AG04449 (cell line): ENCODE measurements around the gene CRACR2A.

Source experiments
- CTCF ChIA-PET: fragments of 350-600 bp; formaldehyde crosslinking; extraction: SDS; loops from one replicate; lab custom pipeline; 2021; ENCODE audit warnings: antibody characterized with exemption; lab: Yijun Ruan, JAX
- POLR2A ChIA-PET: fragments of 400-600, 350-600 bp; formaldehyde crosslinking; extraction: SDS; loops from one replicate; lab custom pipeline; 2020; ENCODE audit warnings: antibody characterized with exemption, inconsistent platforms; lab: Yijun Ruan, JAX
- DNase-seq: peaks from one replicate; pipeline ENCODE4 v3.0.0-alpha.2; 2010; ENCODE audit warnings: low read depth, low spot score
- H3K4me3 ChIP-seq: 2 replicates; pipeline ENCODE4 v1.5.1; 2011; ENCODE audit warnings: low read depth, mild to moderate bottlenecking, control low read depth, low read length
- TF ChIP-seq, protein P1 (sequence below): IDR thresholded peaks from one replicate; pipeline ENCODE4 v1.5.1; 2011; ENCODE audit warnings: mild to moderate bottlenecking, moderate library complexity, low read length, control low read depth, inconsistent platforms; ENCODE audit not compliant: insufficient read depth; ENCODE audit errors: missing control alignments

CRACR2A gene

GRCh38 chr12:3686463-3686862 is 66.4 kb downstream of the CRACR2A start:
- TF ChIP-seq, protein P1, sequence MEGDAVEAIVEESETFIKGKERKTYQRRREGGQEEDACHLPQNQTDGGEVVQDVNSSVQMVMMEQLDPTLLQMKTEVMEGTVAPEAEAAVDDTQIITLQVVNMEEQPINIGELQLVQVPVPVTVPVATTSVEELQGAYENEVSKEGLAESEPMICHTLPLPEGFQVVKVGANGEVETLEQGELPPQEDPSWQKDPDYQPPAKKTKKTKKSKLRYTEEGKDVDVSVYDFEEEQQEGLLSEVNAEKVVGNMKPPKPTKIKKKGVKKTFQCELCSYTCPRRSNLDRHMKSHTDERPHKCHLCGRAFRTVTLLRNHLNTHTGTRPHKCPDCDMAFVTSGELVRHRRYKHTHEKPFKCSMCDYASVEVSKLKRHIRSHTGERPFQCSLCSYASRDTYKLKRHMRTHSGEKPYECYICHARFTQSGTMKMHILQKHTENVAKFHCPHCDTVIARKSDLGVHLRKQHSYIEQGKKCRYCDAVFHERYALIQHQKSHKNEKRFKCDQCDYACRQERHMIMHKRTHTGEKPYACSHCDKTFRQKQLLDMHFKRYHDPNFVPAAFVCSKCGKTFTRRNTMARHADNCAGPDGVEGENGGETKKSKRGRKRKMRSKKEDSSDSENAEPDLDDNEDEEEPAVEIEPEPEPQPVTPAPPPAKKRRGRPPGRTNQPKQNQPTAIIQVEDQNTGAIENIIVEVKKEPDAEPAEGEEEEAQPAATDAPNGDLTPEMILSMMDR = no peak
- H3K4me3 ChIP-seq = no peak overlapping the region
- CTCF ChIA-PET = interaction anchor here (1.3 kb wide), 1 partner anchor 9 kb away, joined by 3 read pairs; no protein-coding TSS in a partner anchor
- POLR2A ChIA-PET = no interaction called here
- no peak for DNase-seq

GRCh38 chr12:3685830-3686229 is 67.1 kb downstream of the CRACR2A start:
- H3K4me3 ChIP-seq = no peak overlapping the region
- TF ChIP-seq, protein P1 = no peak
- ChIA-PET CTCF (interaction anchor here (1.3 kb wide), 1 partner anchor 10 kb away, joined by 3 read pairs; no protein-coding TSS in a partner anchor), POLR2A (no interaction called here)
- DNase-seq = no peak

GRCh38 chr12:3684449-3685051 is 68.4 kb downstream of the CRACR2A start:
- no peak overlapping the region for H3K4me3 ChIP-seq
- DNase-seq = no peak
- ChIA-PET CTCF (no interaction called here), POLR2A (no interaction called here)
- TF ChIP-seq, protein P1 = no peak

DNA sequence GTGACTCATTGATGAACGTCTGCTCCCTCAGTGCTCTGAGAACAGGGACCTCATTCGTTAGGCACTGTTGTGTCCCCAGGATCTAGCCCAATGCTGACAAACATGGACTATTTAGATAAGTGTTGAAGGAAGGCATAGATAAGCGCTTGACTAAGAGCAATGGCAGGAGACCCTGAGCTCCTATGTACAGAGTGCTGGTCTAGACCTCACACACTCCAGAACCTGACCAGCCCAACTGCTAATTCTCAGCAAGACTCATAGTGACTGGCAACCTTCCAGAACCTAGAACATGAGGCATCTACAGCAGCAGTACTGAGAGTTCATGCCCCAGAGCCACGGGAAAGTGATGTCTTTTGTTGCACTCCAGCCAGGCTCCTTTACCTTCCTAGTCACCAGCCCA is 69.2 kb downstream of the CRACR2A start:
- DNase-seq = no peak
- CTCF ChIA-PET = no interaction called here
- POLR2A ChIA-PET = no interaction called here
- H3K4me3 ChIP-seq = no peak overlapping the region
- TF ChIP-seq, protein P1 = no peak

GRCh38 chr12:3681595-3682061 is 71.3 kb downstream of the CRACR2A start:
- TF ChIP-seq, protein P1 = no peak
- H3K4me3 ChIP-seq = no peak overlapping the region
- ChIA-PET POLR2A (no interaction called here), CTCF (interaction anchor here (1.5 kb wide), 1 partner anchor 382 kb away, joined by 12 read pairs; no protein-coding TSS in a partner anchor)
- no peak for DNase-seq

GRCh38 chr12:3680919-3681594 is 71.9 kb downstream of the CRACR2A start:
- no peak overlapping the region for H3K4me3 ChIP-seq
- DNase-seq = no peak
- TF ChIP-seq, protein P1 = no peak
- CTCF ChIA-PET = interaction anchor here (1.5 to 2.0 kb wide), 2 partner anchors 381 kb away, joined by 11 to 12 read pairs; no protein-coding TSS in a partner anchor
- POLR2A ChIA-PET = no interaction called here
